H1 (cell line): ENCODE measurements around the gene ZNF469. TPM values are rescaled to one million over a fixed set of nuclear protein-coding genes. Genes with fewer than 3 reads are reported as not detected.

Experiments used
- CTCF ChIA-PET: fragments of 300-600 bp; sonication (Branson Sonifier 250); formaldehyde crosslinking; loops from one replicate; lab custom pipeline; 2021; ENCODE audit not compliant: partially characterized antibody; lab: Charles Lee
- POLR2A ChIA-PET: fragments of 300-600 bp; sonication (Branson Sonifier 250); formaldehyde crosslinking; loops from one replicate; lab custom pipeline; 2021; ENCODE audit warnings: inconsistent platforms; ENCODE audit not compliant: partially characterized antibody; lab: Charles Lee
- DNase-seq, 2 experiments: peaks; one replicate each; pipeline versions ENCODE4 v3.0.0 to v3.0.0-alpha.2; 2010 to 2022; ENCODE audit warnings: low spot score in 2 of 2, low read depth in 1 of 2, mixed read lengths in 1 of 2
- FAIRE-seq: peaks from 2 replicates; lab custom pipeline; 2011; peaks lifted over from hg19 to GRCh38; lab: Jason Lieb, UNC
- H2AFZ ChIP-seq: 2 replicates; pipeline ENCODE4 v1.8.1; 2012; ENCODE audit warnings: low read length, inconsistent platforms
- H2AK5ac ChIP-seq: 2 replicates; pipeline ENCODE4 v1.6.1; 2013; ENCODE audit warnings: low read depth, low read length
- H2BK120ac ChIP-seq: replicated peaks from 2 replicates; pipeline ENCODE3; 2013; ENCODE audit warnings: low read depth, low read length, inconsistent platforms
- H2BK12ac ChIP-seq: 2 replicates; pipeline ENCODE4 v1.6.1; 2013; ENCODE audit warnings: low read depth, low read length
- H2BK15ac ChIP-seq: 2 replicates; pipeline ENCODE4 v1.6.1; 2013; ENCODE audit warnings: low read length
- H2BK20ac ChIP-seq: 2 replicates; pipeline ENCODE4 v1.6.1; 2013; ENCODE audit warnings: low read length
- H2BK5ac ChIP-seq: 2 replicates; pipeline ENCODE4 v1.6.1; 2013; ENCODE audit warnings: low read depth, low read length
- H3K14ac ChIP-seq: 2 replicates; pipeline ENCODE4 v1.6.1; 2013; ENCODE audit warnings: inconsistent platforms; ENCODE audit not compliant: insufficient read length
- H3K18ac ChIP-seq: 2 replicates; pipeline ENCODE4 v1.6.1; 2013; ENCODE audit warnings: low read length; ENCODE audit errors: extremely low read depth
- H3K23ac ChIP-seq: 2 replicates; pipeline ENCODE4 v1.6.1; 2013; ENCODE audit warnings: inconsistent platforms; ENCODE audit not compliant: insufficient read length
- H3K23me2 ChIP-seq: 2 replicates; pipeline ENCODE4 v1.6.1; 2013; ENCODE audit warnings: low read depth, low read length
- H3K27ac ChIP-seq: 2 replicates; pipeline ENCODE4 v1.6.1; 2011; ENCODE audit warnings: low read depth, low read length, inconsistent platforms
- H3K27me3 ChIP-seq, 4 experiments: replicated peaks in 1 of 4; 1 replicate in 1 of 4; 2 replicates in 3 of 4; pipeline versions ENCODE4 v1.6.1 to v1.8.1; 2011 to 2013; ENCODE audit warnings: low read length in 3 of 4, mild to moderate bottlenecking in 3 of 4, inconsistent platforms in 2 of 4, mixed read lengths in 2 of 4, moderate library complexity in 1 of 4; ENCODE audit not compliant: control insufficient read depth in 3 of 4, insufficient read depth in 3 of 4; ENCODE audit errors: extremely low read depth in 1 of 4
- H3K36me3 ChIP-seq, 4 experiments: 2 replicates each; pipeline versions ENCODE4 v1.6.1 to v1.8.1; 2011 to 2013; ENCODE audit warnings: mild to moderate bottlenecking in 4 of 4, low read length in 3 of 4, moderate library complexity in 2 of 4, control low read depth in 1 of 4, inconsistent platforms in 1 of 4; ENCODE audit not compliant: insufficient read depth in 4 of 4, control insufficient read depth in 2 of 4
- H3K4ac ChIP-seq: replicated peaks from 2 replicates; pipeline ENCODE3; 2013; ENCODE audit warnings: low read length, low read depth, mixed read lengths, inconsistent platforms; ENCODE audit not compliant: insufficient read length
- H3K4me1 ChIP-seq, 4 experiments: replicated peaks in 1 of 4; 1 replicate in 1 of 4; 2 replicates in 3 of 4; pipeline versions ENCODE4 v1.6.1 to v1.8.1; 2011 to 2013; ENCODE audit warnings: low read length in 3 of 4, inconsistent platforms in 2 of 4, mixed read lengths in 1 of 4; ENCODE audit not compliant: insufficient read depth in 4 of 4, control insufficient read depth in 3 of 4
- H3K4me2 ChIP-seq, 2 experiments: 2 replicates each; pipeline versions ENCODE4 v1.6.1 to v1.8.1; 2011 to 2013; ENCODE audit warnings: low read depth in 2 of 2, low read length in 2 of 2, control low read depth in 1 of 2, inconsistent platforms in 1 of 2, mild to moderate bottlenecking in 1 of 2; ENCODE audit not compliant: insufficient read depth in 1 of 2
- H3K4me3 ChIP-seq, 4 experiments: fragments of 200-600, 300-600 bp in 1 of 4; sonication (generic), shearing (Covaris generic), sonication (Bioruptor Twin) in 1 of 4; 2 replicates each; pipeline versions ENCODE4 v1.5.1 to v1.8.1; 2011 to 2016; ENCODE audit warnings: low read length in 4 of 4, low read depth in 3 of 4, control low read depth in 2 of 4, inconsistent platforms in 2 of 4, mild to moderate bottlenecking in 2 of 4, mixed read lengths in 1 of 4, moderate library complexity in 1 of 4; ENCODE audit not compliant: insufficient read depth in 2 of 4; ENCODE audit errors: extremely low read depth in 1 of 4
- H3K56ac ChIP-seq: replicated peaks from 2 replicates; pipeline ENCODE3; 2013; ENCODE audit warnings: low read depth, mild to moderate bottlenecking, mixed read lengths, low read length, inconsistent platforms; ENCODE audit not compliant: insufficient read length
- H3K79me1 ChIP-seq: 2 replicates; pipeline ENCODE4 v1.6.1; 2013; ENCODE audit warnings: low read depth, low read length, control low read depth
- H3K79me2 ChIP-seq, 2 experiments: 2 replicates each; pipeline versions ENCODE4 v1.6.1 to v1.8.1; 2012 to 2013; ENCODE audit warnings: low read length in 2 of 2, mild to moderate bottlenecking in 2 of 2, inconsistent platforms in 1 of 2; ENCODE audit not compliant: insufficient read depth in 2 of 2, control insufficient read depth in 1 of 2
- H3K9ac ChIP-seq, 4 experiments: replicated peaks in 1 of 4; 1 replicate in 1 of 4; 2 replicates in 3 of 4; pipeline versions ENCODE4 v1.6.1 to v1.8.1; 2011 to 2013; ENCODE audit warnings: low read depth in 3 of 4, low read length in 3 of 4, control low read depth in 2 of 4, mild to moderate bottlenecking in 2 of 4, moderate library complexity in 2 of 4, inconsistent platforms in 1 of 4; ENCODE audit errors: extremely low read depth in 1 of 4
- H3K9me3 ChIP-seq, 2 experiments: 2 replicates each; pipeline versions ENCODE4 v1.6.1 to v1.8.1; 2012 to 2013; ENCODE audit warnings: mild to moderate bottlenecking in 2 of 2, moderate library complexity in 2 of 2, control low read depth in 1 of 2, inconsistent platforms in 1 of 2, low read depth in 1 of 2, low read length in 1 of 2, mixed read lengths in 1 of 2; ENCODE audit not compliant: insufficient read depth in 2 of 2
- H4K20me1 ChIP-seq, 2 experiments: replicated peaks in 1 of 2; 2 replicates each; pipeline versions ENCODE3 to v1.8.1; 2011 to 2013; ENCODE audit warnings: inconsistent platforms in 2 of 2, low read length in 2 of 2, mild to moderate bottlenecking in 1 of 2; ENCODE audit not compliant: insufficient read depth in 2 of 2, control insufficient read depth in 1 of 2
- H4K5ac ChIP-seq: 2 replicates; pipeline ENCODE4 v1.6.1; 2013; ENCODE audit warnings: low read length, low read depth, mixed read lengths, inconsistent platforms; ENCODE audit not compliant: insufficient read length
- H4K8ac ChIP-seq: 2 replicates; pipeline ENCODE4 v1.8.0; 2013; ENCODE audit warnings: mild to moderate bottlenecking, moderate library complexity, low read length, inconsistent platforms; ENCODE audit not compliant: insufficient read depth; ENCODE audit errors: extremely low read depth
- H4K91ac ChIP-seq: replicated peaks from 2 replicates; pipeline ENCODE3; 2013; ENCODE audit warnings: low read length, mixed read lengths, inconsistent platforms; ENCODE audit not compliant: insufficient read length
- CEBPB ChIP-seq: IDR thresholded peaks from 2 replicates; pipeline ENCODE4 v1.6.1; 2012; ENCODE audit warnings: low read depth, low read length
- CHD1 ChIP-seq: IDR thresholded peaks from 2 replicates; pipeline ENCODE4 v1.6.1; 2012; ENCODE audit warnings: low read depth, low read length, improper control_type of control experiment
- CREB1 ChIP-seq: IDR thresholded peaks from 2 replicates; pipeline ENCODE4 v1.6.1; 2012; ENCODE audit warnings: inconsistent platforms
- EZH2 ChIP-seq: fragments of 200-600 bp; sonication (generic); IDR thresholded peaks from 2 replicates; pipeline ENCODE4 v1.7.1; 2012; ENCODE audit warnings: low read depth, mild to moderate bottlenecking, moderate library complexity, low read length, inconsistent platforms; ENCODE audit not compliant: severe bottlenecking
- KDM5A ChIP-seq: fragments of 200-600 bp; IDR thresholded peaks from 2 replicates; pipeline ENCODE4 v1.7.1; 2012; ENCODE audit warnings: mild to moderate bottlenecking, low read length, inconsistent platforms, mixed read lengths
- NANOG ChIP-seq: IDR thresholded peaks from 2 replicates; pipeline ENCODE4 v1.6.1; 2011; ENCODE audit warnings: low read length, low read depth, mild to moderate bottlenecking, inconsistent platforms; ENCODE audit not compliant: insufficient read depth, poor library complexity, severe bottlenecking
- NRF1 ChIP-seq: IDR thresholded peaks from 2 replicates; pipeline ENCODE4 v1.6.1; 2011; ENCODE audit warnings: mild to moderate bottlenecking, low read depth, low read length, improper control_type of control experiment
- POLR2A ChIP-seq, 2 experiments: IDR thresholded peaks; 1 replicate in 1 of 2; 2 replicates in 1 of 2; pipeline ENCODE4 v1.6.1; 2011; ENCODE audit warnings: low read depth in 2 of 2, low read length in 2 of 2, mild to moderate bottlenecking in 2 of 2; ENCODE audit errors: control extremely low read depth in 1 of 2
- RAD21 ChIP-seq, 2 experiments: IDR thresholded peaks in 1 of 2; conservative IDR thresholded peaks in 1 of 2; 2 replicates each; pipeline ENCODE4 v1.6.1; 2011; ENCODE audit warnings: low read depth in 2 of 2, low read length in 2 of 2, improper control_type of control experiment in 1 of 2, inconsistent platforms in 1 of 2, mild to moderate bottlenecking in 1 of 2, moderate library complexity in 1 of 2
- ZNF274 ChIP-seq: IDR thresholded peaks from 2 replicates; pipeline ENCODE4 v1.7.0; 2012; ENCODE audit warnings: low read length, borderline replicate concordance; ENCODE audit errors: extremely low read depth
- WGBS, 2 experiments: shearing (Covaris generic) in 1 of 2; methylation state at CpG; one replicate each; pipeline versions ENCODE4 v1.1.6 to v1.1.7; 2013 to 2015; ENCODE audit warnings: low lambda C conversion rate in 2 of 2, mixed read lengths in 2 of 2, inconsistent platforms in 1 of 2, low coverage in 1 of 2, missing lambda C conversion rate in 1 of 2; ENCODE audit not compliant: insufficient replicate concordance in 2 of 2, insufficient coverage in 1 of 2, insufficient read length in 1 of 2; ENCODE audit errors: extremely low coverage in 1 of 2, missing lambda C conversion rate in 1 of 2; 5-methylcytosine and 5-hydroxymethylcytosine counted together
- polyA plus RNA-seq, 7 experiments: library from polyadenylated mRNA; depleted of rRNA in 3 of 7; stranded (reverse) in 5 of 7; unstranded in 2 of 7; fragments of >200 nt in 5 of 7; fragments of 200-250 nt in 2 of 7; gene quantifications; 1 replicate in 5 of 7; 2 replicates in 1 of 7; 4 replicates in 1 of 7; pipeline versions ENCODE4 v1.2.1 to v1.2.3, GENCODE V29; 2011 to 2013; ENCODE audit warnings: missing spikeins in 2 of 7, mixed read lengths in 2 of 7
- total RNA-seq: library from RNA; stranded (reverse); fragmentation: NEBNext Ultra II Directional; extraction: Animal tissue kit (Norgen Biotek cat#: 25700); gene quantifications from 2 replicates; pipeline ENCODE4 v1.2.1, GENCODE V29; 2021
- TF ChIP-seq, protein P1 (sequence below): IDR thresholded peaks from 2 replicates; pipeline ENCODE4 v1.6.1; 2011; ENCODE audit warnings: low read length, improper control_type of control experiment

The ZNF469 gene
- total and polyA plus RNA-seq, 2 of the 8 experiments (the other 6 are each of a cell fraction or from before 2014, with no cell fraction given): 0.30 to 1.8 TPM

DNA sequence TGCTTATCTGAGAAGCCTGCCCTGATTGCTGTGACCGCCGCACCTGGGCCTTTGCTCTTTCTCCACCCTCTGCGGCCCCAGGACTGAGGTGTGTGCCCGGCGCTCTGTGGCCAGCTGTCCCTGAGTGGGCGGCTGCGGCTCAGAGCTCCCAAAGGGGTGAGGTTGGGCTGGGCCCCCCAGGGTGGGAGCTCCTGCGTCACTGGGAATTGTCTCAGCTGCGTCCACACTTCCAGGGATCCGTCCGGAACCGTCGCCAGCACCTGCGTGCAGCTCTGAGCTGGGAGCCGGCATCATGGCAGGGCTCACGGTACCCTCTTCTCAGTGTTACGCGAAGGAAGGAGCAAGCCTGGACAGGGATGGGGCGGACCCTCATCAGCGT lies 24.3 kb downstream of the ZNF469 start:
- no peaks in the 10 kb centered on the region for H3K27me3 ChIP-seq
- H3K56ac ChIP-seq: no peak overlapping the region
- no peak overlapping the region for H3K27ac ChIP-seq
- no peak overlapping the region for H4K91ac ChIP-seq
- ChIA-PET CTCF (interaction anchor here (0.6 to 1.8 kb wide), 13 partner anchors 9 to 212 kb away, joined by 3 to 6 read pairs (median 4); no protein-coding TSS in a partner anchor), POLR2A (interaction anchor here (0.6 kb wide), 1 partner anchor 81 kb away, joined by 3 read pairs; no protein-coding TSS in a partner anchor)
- H3K14ac ChIP-seq: no peak overlapping the region
- no peak overlapping the region for H2BK20ac ChIP-seq
- no peak overlapping the region for H2AFZ ChIP-seq
- no peak overlapping the region for H2AK5ac ChIP-seq
- no peak overlapping the region for H4K8ac ChIP-seq
- no peaks in the 10 kb centered on the region for H3K9me3 ChIP-seq
- H2BK15ac ChIP-seq: no peak overlapping the region
- no peak overlapping the region for H3K18ac ChIP-seq
- peaks cover 2% of the 10 kb centered on the region; the same call in 1 of the 2 replicates for H3K23me2 ChIP-seq
- H2BK12ac ChIP-seq: no peak overlapping the region
- H3K9ac ChIP-seq: no peak overlapping the region; a peak in 1 of 7 replicates
- H2BK120ac ChIP-seq: no peak overlapping the region
- DNase-seq (no peak), FAIRE-seq (no peak)
- H3K4me2 ChIP-seq: no peak overlapping the region
- H3K4me1 ChIP-seq: no peaks in the 10 kb centered on the region
- no peaks in the 10 kb centered on the region for H3K79me2 ChIP-seq
- 87% methylated on average over 15 of the region's 20 CpGs; no CpG with 5 or more reads in 1 of the 2 experiments for WGBS, 2 experiments
- H3K4me3 ChIP-seq: no peak overlapping the region
- peaks cover 0 to 3% of the 10 kb centered on the region in 2 experiments for H4K20me1 ChIP-seq
- no peak overlapping the region for H2BK5ac ChIP-seq
- no peak overlapping the region for H3K23ac ChIP-seq
- H3K36me3 ChIP-seq: no peaks in the 10 kb centered on the region; a peak in 1 of 8 replicates
- no peaks in the 10 kb centered on the region for H3K79me1 ChIP-seq
- TF ChIP-seq CHD1 (no peak), NRF1 (no peak), CEBPB (no peak), POLR2A (IDR thresholded peaks at IDR 0.05; ENCODE audit: control extremely low read depth in 1 of 2, low read depth in 2 of 2, low read length in 2 of 2) (no peak), RAD21 (IDR thresholded peaks at IDR 0.05 in 1 of 2, conservative IDR thresholded peaks at IDR 0.05 in 1 of 2; ENCODE audit: low read depth in 2 of 2, low read length in 2 of 2) (no peak), ZNF274 (no peak), KDM5A (no peak), CREB1 (no peak), NANOG (no peak), EZH2 (no peak)
- TF ChIP-seq, protein P1, sequence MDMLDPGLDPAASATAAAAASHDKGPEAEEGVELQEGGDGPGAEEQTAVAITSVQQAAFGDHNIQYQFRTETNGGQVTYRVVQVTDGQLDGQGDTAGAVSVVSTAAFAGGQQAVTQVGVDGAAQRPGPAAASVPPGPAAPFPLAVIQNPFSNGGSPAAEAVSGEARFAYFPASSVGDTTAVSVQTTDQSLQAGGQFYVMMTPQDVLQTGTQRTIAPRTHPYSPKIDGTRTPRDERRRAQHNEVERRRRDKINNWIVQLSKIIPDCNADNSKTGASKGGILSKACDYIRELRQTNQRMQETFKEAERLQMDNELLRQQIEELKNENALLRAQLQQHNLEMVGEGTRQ: no peak
- H4K5ac ChIP-seq: no peak overlapping the region
- no peak overlapping the region for H3K4ac ChIP-seq
